ENCODE results near the gene DLX4.

DLX4 gene

DNA sequence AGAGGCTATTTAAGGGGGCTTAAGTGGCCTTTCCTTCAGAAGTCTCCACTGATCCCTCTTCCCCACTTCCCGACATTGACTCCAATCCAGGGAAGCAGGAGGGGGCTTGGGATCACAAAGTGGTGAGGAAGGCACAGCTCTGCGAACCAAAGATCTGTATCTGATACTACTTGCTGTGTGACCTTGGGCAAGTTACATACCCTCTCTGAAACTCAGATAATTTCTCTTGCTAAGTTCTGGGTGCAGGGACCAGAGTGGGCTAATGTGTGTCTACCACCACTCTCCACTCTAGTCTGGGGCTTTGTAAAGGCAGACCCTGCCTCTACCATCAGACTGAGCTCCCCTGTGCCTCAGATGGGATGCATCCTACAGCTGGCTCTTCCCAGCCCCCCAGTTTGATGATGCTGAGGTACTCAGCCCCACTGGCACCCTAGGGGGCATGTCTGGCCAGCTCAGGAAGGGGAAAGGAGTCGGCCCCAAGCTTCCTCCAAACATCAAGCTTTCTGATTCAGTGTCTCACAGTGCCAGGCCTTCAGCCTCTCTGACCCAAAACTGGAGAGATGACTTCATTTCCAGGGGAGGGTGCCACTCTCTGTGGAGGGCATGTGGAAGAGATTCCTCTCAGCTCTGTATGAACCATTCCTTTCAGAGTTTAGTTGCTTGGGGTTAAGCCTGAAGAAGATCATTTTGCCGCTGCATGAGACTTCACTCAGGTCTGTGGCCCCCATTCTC, 10.9 kb downstream of the DLX4 start:
- H3K4me1 ChIP-seq (ENCODE audit: insufficient read depth, low read length): peaks cover 46% of the 10 kb centered on the region
- H3K9me3 ChIP-seq (ENCODE audit: control insufficient read depth, insufficient read depth, low read length): no peaks in the 10 kb centered on the region
- H3K9ac ChIP-seq (ENCODE audit: low read depth, low read length): no peak overlapping the region
- H3K36me3 ChIP-seq (ENCODE audit: insufficient read depth, low read length): no peaks in the 10 kb centered on the region

DNA sequence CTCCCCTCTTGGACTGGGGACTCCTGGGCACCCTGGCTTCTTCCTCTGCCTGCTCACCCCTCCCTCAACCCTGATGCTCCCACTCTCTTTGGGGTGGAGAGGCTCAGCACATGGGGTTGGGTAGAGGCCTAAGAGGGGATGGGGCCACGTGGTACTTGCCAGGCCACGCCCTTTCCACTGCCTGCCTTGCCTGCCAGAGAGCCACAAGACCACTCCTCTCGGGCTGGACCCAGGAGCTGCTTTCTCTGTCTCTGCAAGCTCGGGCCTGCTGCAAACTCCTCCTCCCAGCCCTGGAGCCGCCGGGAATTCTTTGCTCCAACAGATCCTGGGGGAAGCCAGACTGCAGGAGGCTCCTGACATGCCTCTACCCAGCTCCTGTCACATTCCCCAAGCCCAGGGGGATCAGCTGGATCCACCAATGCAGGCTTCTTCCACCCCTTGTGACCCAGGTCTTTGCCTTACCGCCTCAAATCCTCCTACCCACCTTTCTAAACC, 11.8 kb downstream of the DLX4 start:
- no peaks in the 10 kb centered on the region for H3K9me3 ChIP-seq (ENCODE audit: control insufficient read depth, insufficient read depth, low read length)
- peaks cover 40% of the 10 kb centered on the region for H3K4me1 ChIP-seq (ENCODE audit: insufficient read depth, low read length)
- H3K9ac ChIP-seq (ENCODE audit: low read depth, low read length): no peak overlapping the region
- H3K36me3 ChIP-seq (ENCODE audit: insufficient read depth, low read length): no peaks in the 10 kb centered on the region

GRCh38 chr17:49984283-49984682, 15.3 kb downstream of the DLX4 start:
- Histone ChIP-seq H3K4me1 (ENCODE audit: insufficient read depth, low read length) (peaks cover 18% of the 10 kb centered on the region), H3K9ac (ENCODE audit: low read depth, low read length) (no peak overlapping the region), H3K9me3 (ENCODE audit: control insufficient read depth, insufficient read depth, low read length) (no peaks in the 10 kb centered on the region)

DNA sequence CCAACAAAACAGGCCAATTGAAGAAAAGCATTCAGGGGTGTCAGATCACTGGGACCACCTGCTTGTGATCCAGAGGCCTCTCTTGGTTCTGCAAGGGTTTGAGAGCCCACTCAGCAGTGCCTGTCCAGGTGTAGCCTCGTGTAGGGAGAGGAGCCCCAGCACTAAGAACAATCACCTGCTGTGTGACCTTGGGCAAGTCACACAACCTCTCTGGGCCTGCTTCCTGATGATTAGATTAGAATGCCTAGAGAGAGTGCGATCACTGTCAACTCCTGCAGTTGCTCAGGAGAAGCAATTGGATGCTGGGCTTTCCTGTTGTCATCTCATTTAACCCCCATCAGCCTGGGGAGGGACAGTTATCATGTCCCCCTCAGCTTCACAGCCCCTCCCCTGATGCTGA, 15.8 kb downstream of the DLX4 start:
- Histone ChIP-seq H3K9me3 (ENCODE audit: control insufficient read depth, insufficient read depth, low read length) (no peaks in the 10 kb centered on the region), H3K4me1 (ENCODE audit: insufficient read depth, low read length) (peaks cover 18% of the 10 kb centered on the region), H3K9ac (ENCODE audit: low read depth, low read length) (no peak overlapping the region), H3K36me3 (ENCODE audit: insufficient read depth, low read length) (no peaks in the 10 kb centered on the region)

More at GRCh38 chr17:49984283-49984682, 15.3 kb downstream of the DLX4 start:
- no peaks in the 10 kb centered on the region for H3K36me3 ChIP-seq (ENCODE audit: insufficient read depth, low read length)

DNA sequence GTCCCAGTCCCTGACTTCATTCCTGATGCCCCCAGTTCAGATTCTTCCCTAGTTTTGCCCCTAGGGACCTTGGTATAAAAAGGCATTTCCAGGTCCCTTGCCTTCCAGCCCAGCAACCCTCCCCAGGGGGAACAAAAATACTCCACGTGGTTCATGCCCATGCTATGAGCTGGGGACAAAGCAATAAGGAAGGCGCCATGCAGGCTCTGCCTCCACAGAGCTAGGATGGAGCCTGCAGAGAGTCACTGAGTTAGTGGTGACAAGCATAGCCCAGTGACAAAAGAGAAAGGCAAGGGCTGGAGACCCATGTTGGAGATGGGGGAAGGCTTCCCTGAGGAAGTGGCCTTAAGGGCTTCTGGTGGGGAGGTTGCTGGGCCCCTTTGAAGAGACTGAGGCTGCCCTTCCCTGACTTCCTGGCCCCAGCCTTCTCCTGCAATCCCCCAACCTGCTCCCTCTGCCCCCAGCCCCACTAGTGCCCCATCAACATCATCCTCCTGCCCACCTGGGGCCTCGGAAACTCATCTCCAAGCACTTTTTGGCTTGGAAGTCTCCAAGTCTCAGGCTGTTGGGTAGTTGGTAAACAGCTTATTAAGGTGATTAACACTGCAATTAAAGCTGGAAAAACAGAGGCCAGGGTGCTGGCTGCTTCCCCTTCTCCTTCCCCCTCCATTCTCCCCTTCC, 16.5 kb downstream of the DLX4 start:
- Histone ChIP-seq H3K9ac (ENCODE audit: low read depth, low read length) (no peak overlapping the region), H3K9me3 (ENCODE audit: control insufficient read depth, insufficient read depth, low read length) (no peaks in the 10 kb centered on the region), H3K36me3 (ENCODE audit: insufficient read depth, low read length) (no peaks in the 10 kb centered on the region), H3K4me1 (ENCODE audit: insufficient read depth, low read length) (peaks cover 14% of the 10 kb centered on the region)

GRCh38 chr17:49986396-49987289, 17.7 kb downstream of the DLX4 start:
- no peaks in the 10 kb centered on the region for H3K9me3 ChIP-seq (ENCODE audit: control insufficient read depth, insufficient read depth, low read length)
- H3K36me3 ChIP-seq (ENCODE audit: insufficient read depth, low read length): no peaks in the 10 kb centered on the region
- H3K9ac ChIP-seq (ENCODE audit: low read depth, low read length): no peak overlapping the region
- H3K4me1 ChIP-seq (ENCODE audit: insufficient read depth, low read length): peaks cover 5% of the 10 kb centered on the region; the same call in 1 of the 2 replicates

DNA sequence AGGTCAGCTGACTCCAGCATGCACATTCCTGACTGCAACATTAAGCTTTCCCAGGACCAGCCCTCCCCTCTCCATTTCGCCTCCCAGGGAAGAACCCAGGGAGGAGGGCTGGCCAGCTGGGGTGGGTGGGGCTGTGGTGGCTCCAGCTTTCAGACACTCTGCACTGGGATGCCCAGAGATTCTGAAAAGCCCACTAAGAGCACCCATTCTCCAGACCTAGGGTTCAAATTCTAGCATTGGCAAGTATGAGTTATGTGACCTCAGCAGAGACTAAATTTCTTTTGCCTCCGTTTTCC, 18.2 kb downstream of the DLX4 start:
- peaks cover 5% of the 10 kb centered on the region; the same call in 1 of the 2 replicates for H3K4me1 ChIP-seq (ENCODE audit: insufficient read depth, low read length)
- no peaks in the 10 kb centered on the region for H3K9me3 ChIP-seq (ENCODE audit: control insufficient read depth, insufficient read depth, low read length)
- H3K36me3 ChIP-seq (ENCODE audit: insufficient read depth, low read length): no peaks in the 10 kb centered on the region
- no peak overlapping the region for H3K9ac ChIP-seq (ENCODE audit: low read depth, low read length)

- Histone ChIP-seq H3K9ac (ENCODE audit: low read depth, low read length) (no peak overlapping the region), H3K4me1 (ENCODE audit: insufficient read depth, low read length) (peaks cover 7% of the 10 kb centered on the region), H3K9me3 (ENCODE audit: control insufficient read depth, insufficient read depth, low read length) (no peaks in the 10 kb centered on the region), H3K36me3 (ENCODE audit: insufficient read depth, low read length) (no peaks in the 10 kb centered on the region)
Observed at GRCh38 chr17:49987681-49988441, 18.9 kb downstream of the DLX4 start.

GRCh38 chr17:49989518-49989880, 20.5 kb downstream of the DLX4 start:
- no peaks in the 10 kb centered on the region for H3K36me3 ChIP-seq (ENCODE audit: insufficient read depth, low read length)
- peaks cover 8% of the 10 kb centered on the region for H3K4me1 ChIP-seq (ENCODE audit: insufficient read depth, low read length)
- H3K9ac ChIP-seq (ENCODE audit: low read depth, low read length): no peak overlapping the region
- no peaks in the 10 kb centered on the region for H3K9me3 ChIP-seq (ENCODE audit: control insufficient read depth, insufficient read depth, low read length)

DNA sequence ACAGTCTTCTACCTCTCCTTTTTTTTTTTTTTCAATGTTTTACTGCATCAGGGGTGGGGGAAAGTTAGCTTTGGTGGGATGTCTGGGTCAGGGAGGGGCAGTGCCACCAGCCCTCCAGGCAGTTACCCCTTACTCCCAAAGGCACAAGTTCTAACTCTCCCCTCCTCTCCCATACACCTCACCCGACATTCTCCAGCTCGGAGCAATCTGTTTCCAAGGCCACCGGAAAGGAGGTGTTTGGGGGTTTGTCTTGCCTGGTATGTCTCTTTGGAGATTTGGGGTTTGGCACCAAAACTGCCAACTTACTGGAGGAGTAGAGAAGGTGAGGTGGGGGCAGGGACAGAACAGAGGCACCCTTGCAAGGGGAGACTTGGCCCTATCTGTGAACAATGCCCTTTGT, 21.3 kb downstream of the DLX4 start:
- Histone ChIP-seq H3K9me3 (ENCODE audit: control insufficient read depth, insufficient read depth, low read length) (no peaks in the 10 kb centered on the region), H3K4me1 (ENCODE audit: insufficient read depth, low read length) (peaks cover 8% of the 10 kb centered on the region), H3K36me3 (ENCODE audit: insufficient read depth, low read length) (no peaks in the 10 kb centered on the region), H3K9ac (ENCODE audit: low read depth, low read length) (no peak overlapping the region)

DNA sequence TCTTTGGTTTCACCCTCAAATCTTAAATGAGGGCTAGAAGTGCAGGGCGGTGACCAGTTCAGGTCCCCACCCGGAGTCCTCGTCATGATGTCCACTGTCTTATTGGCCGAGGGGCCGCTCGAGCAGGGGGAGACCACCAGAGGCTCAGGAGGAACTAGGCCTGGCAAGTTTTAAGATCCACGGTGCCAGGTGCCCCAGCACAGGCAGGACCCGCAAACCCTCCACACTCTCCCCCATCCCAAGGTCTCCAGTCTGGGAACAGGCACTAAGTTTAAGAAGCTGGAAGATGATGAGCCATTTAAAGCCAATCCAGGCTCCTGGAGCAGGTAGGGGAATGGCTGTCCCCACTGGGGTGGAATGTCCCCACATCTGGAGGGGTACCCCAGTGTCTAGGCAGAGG, 21.9 kb downstream of the DLX4 start:
- Histone ChIP-seq H3K36me3 (ENCODE audit: insufficient read depth, low read length) (no peaks in the 10 kb centered on the region), H3K9me3 (ENCODE audit: control insufficient read depth, insufficient read depth, low read length) (no peaks in the 10 kb centered on the region), H3K4me1 (ENCODE audit: insufficient read depth, low read length) (peaks cover 8% of the 10 kb centered on the region), H3K9ac (ENCODE audit: low read depth, low read length) (no peak overlapping the region)

GRCh38 chr17:49991409-49991808, 22.4 kb downstream of the DLX4 start:
- Histone ChIP-seq H3K9ac (ENCODE audit: low read depth, low read length) (no peak overlapping the region), H3K4me1 (ENCODE audit: insufficient read depth, low read length) (peaks cover 8% of the 10 kb centered on the region), H3K36me3 (ENCODE audit: insufficient read depth, low read length) (no peaks in the 10 kb centered on the region), H3K9me3 (ENCODE audit: control insufficient read depth, insufficient read depth, low read length) (no peaks in the 10 kb centered on the region)

DNA sequence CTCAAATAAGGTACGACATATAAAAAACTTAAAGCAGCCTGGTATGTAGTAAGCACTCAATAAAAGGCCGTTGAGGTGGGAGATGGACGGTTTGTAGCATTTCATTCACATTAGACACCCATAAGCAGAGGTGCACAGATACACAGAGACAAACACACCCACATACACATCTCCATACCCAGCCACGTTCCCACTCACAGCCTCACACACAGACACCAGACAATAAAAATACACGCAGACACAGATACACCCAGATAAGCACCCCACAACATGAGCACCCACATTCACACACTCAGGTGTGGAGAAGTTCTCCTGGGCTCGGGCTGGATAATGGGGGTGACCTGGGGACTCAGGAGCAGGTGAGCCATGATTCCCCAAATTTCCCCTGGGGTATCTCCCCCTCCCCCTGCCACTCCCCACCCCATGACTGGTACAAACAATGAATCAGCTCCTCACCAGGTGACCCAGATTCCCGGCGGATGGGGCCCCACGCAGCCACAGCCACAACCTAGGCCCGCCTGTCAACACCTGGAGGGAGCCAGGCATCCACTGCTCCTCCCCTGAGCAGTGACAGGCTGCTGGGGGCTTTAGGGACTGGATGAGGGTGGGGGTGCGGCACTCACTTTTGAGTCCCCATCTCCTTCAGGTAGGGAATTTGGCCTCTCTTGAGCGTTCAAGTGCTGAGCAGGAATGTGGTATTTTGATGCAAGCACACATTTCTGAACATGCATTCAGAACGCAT, 23.4 kb downstream of the DLX4 start:
- peaks cover 8% of the 10 kb centered on the region for H3K4me1 ChIP-seq (ENCODE audit: insufficient read depth, low read length)
- no peaks in the 10 kb centered on the region for H3K36me3 ChIP-seq (ENCODE audit: insufficient read depth, low read length)
- H3K9me3 ChIP-seq (ENCODE audit: control insufficient read depth, insufficient read depth, low read length): no peaks in the 10 kb centered on the region
- H3K9ac ChIP-seq (ENCODE audit: low read depth, low read length): no peak overlapping the region

Data from ES-I3 (cell line).